SK-N-SH (cell line): ENCODE measurements around the gene SENP3.

Experiments used
- GABPA ChIP-seq: IDR thresholded peaks from 2 replicates; pipeline ENCODE4 v1.4.0; 2012; ENCODE audit warnings: low read depth, mild to moderate bottlenecking
- GATA2 ChIP-seq: sonication (generic); formaldehyde crosslinking; IDR thresholded peaks from 2 replicates; pipeline ENCODE4 v1.5.0; 2020; ENCODE audit warnings: mild to moderate bottlenecking, missing genetic modification reagents
- JUND ChIP-seq: IDR thresholded peaks from 2 replicates; pipeline ENCODE4 v1.4.0; 2012
- NRF1 ChIP-seq: IDR thresholded peaks from 2 replicates; pipeline ENCODE4 v1.6.1; 2012; ENCODE audit warnings: low read depth, mild to moderate bottlenecking, low read length
- POLR2AphosphoS5 ChIP-seq: IDR thresholded peaks from 2 replicates; pipeline ENCODE4 v1.6.1; 2012; ENCODE audit warnings: low read depth, low read length
- RAD21 ChIP-seq: IDR thresholded peaks from 2 replicates; pipeline ENCODE4 v1.6.1; 2012; ENCODE audit warnings: mild to moderate bottlenecking, low read length
- RFX5 ChIP-seq: IDR thresholded peaks from 2 replicates; pipeline ENCODE4 v1.6.1; 2012; ENCODE audit warnings: mild to moderate bottlenecking, improper control_type of control experiment, low read length
- SMC3 ChIP-seq: IDR thresholded peaks from 2 replicates; pipeline ENCODE4 v1.6.1; 2012; ENCODE audit warnings: low read depth, low read length, improper control_type of control experiment
- TF ChIP-seq, protein P1 (sequence below): IDR thresholded peaks from 2 replicates; pipeline ENCODE4 v1.6.1; 2012; ENCODE audit warnings: mild to moderate bottlenecking, low read depth, low read length, moderate library complexity
- TF ChIP-seq, protein P2 (sequence below): IDR thresholded peaks from 2 replicates; pipeline ENCODE4 v1.4.0; 2012; ENCODE audit warnings: low read depth, borderline replicate concordance
- TF ChIP-seq, protein P3 (sequence below): fragments of 200-600 bp; sonication (generic); IDR thresholded peaks from 2 replicates; pipeline ENCODE4 v1.6.1; 2017; ENCODE audit warnings: antibody characterized with exemption, mild to moderate bottlenecking, moderate library complexity

DNA sequence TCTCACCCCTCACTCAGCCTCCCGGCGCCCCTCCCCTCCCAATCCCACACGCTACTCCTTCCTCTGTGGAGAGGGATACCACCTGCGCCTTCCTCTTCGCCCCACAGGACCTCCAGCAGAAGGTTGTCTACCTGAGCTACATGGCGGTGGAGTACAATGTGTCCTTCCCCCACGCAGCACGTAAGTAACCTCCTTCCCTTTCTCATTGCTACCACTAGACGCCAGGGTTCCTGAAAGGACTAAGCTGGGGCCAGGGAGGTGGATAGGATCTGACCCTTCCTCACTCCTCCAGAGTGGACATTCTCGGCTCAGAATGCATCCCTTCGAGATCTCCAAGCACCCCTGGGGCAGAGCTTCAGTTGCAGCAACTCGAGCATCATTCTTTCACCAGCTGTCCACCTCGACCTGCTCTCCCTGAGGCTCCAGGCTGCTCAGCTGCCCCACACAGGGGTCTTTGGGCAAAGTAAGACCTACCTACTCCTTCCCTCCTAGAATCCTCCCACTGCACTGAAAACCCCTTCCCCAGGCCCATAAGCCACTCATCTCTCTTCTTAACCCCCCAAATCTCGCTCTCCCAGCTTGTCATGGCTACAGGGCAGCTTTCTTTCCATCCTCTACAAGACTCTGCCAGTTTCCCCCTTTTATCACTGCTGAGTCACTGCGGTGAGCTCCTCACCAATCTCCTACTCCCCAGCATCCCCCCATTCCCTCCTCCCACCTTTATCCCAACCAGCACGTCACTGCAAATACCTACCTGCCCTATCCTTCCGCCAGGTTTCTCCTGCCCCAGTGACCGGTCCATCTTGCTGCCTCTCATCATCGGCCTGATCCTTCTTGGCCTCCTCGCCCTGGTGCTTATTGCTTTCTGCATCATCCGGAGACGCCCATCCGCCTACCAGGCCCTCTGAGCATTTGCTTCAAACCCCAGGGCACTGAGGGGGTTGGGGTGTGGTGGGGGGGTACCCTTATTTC, 19.2 kb downstream of the SENP3 start:
- no peak for TF ChIP-seq POLR2AphosphoS5
- TF ChIP-seq, protein P1, sequence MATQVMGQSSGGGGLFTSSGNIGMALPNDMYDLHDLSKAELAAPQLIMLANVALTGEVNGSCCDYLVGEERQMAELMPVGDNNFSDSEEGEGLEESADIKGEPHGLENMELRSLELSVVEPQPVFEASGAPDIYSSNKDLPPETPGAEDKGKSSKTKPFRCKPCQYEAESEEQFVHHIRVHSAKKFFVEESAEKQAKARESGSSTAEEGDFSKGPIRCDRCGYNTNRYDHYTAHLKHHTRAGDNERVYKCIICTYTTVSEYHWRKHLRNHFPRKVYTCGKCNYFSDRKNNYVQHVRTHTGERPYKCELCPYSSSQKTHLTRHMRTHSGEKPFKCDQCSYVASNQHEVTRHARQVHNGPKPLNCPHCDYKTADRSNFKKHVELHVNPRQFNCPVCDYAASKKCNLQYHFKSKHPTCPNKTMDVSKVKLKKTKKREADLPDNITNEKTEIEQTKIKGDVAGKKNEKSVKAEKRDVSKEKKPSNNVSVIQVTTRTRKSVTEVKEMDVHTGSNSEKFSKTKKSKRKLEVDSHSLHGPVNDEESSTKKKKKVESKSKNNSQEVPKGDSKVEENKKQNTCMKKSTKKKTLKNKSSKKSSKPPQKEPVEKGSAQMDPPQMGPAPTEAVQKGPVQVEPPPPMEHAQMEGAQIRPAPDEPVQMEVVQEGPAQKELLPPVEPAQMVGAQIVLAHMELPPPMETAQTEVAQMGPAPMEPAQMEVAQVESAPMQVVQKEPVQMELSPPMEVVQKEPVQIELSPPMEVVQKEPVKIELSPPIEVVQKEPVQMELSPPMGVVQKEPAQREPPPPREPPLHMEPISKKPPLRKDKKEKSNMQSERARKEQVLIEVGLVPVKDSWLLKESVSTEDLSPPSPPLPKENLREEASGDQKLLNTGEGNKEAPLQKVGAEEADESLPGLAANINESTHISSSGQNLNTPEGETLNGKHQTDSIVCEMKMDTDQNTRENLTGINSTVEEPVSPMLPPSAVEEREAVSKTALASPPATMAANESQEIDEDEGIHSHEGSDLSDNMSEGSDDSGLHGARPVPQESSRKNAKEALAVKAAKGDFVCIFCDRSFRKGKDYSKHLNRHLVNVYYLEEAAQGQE, result no peak
- TF ChIP-seq, protein P2, sequence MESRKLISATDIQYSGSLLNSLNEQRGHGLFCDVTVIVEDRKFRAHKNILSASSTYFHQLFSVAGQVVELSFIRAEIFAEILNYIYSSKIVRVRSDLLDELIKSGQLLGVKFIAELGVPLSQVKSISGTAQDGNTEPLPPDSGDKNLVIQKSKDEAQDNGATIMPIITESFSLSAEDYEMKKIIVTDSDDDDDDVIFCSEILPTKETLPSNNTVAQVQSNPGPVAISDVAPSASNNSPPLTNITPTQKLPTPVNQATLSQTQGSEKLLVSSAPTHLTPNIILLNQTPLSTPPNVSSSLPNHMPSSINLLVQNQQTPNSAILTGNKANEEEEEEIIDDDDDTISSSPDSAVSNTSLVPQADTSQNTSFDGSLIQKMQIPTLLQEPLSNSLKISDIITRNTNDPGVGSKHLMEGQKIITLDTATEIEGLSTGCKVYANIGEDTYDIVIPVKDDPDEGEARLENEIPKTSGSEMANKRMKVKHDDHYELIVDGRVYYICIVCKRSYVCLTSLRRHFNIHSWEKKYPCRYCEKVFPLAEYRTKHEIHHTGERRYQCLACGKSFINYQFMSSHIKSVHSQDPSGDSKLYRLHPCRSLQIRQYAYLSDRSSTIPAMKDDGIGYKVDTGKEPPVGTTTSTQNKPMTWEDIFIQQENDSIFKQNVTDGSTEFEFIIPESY, result no peak
- TF ChIP-seq JUND, result no peak
- no peak for TF ChIP-seq GABPA
- no peak for TF ChIP-seq RAD21
- TF ChIP-seq, protein P3, sequence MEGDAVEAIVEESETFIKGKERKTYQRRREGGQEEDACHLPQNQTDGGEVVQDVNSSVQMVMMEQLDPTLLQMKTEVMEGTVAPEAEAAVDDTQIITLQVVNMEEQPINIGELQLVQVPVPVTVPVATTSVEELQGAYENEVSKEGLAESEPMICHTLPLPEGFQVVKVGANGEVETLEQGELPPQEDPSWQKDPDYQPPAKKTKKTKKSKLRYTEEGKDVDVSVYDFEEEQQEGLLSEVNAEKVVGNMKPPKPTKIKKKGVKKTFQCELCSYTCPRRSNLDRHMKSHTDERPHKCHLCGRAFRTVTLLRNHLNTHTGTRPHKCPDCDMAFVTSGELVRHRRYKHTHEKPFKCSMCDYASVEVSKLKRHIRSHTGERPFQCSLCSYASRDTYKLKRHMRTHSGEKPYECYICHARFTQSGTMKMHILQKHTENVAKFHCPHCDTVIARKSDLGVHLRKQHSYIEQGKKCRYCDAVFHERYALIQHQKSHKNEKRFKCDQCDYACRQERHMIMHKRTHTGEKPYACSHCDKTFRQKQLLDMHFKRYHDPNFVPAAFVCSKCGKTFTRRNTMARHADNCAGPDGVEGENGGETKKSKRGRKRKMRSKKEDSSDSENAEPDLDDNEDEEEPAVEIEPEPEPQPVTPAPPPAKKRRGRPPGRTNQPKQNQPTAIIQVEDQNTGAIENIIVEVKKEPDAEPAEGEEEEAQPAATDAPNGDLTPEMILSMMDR, result no peak
- TF ChIP-seq RFX5, result no peak
- TF ChIP-seq GATA2 (CRISPR knock-in tag), result no peak
- TF ChIP-seq NRF1, result no peak
- no peak for TF ChIP-seq SMC3
